ENCODE data around the gene BRD9. TPM values are rescaled to one million over a fixed set of nuclear protein-coding genes. Genes with fewer than 3 reads are reported as not detected.

The BRD9 gene
- total and polyA plus RNA-seq, 2 of the 4 experiments (the other 2 are of a cell fraction) = 22.0 to 43.4 TPM

- Histone ChIP-seq H3K9me3 (ENCODE audit: control insufficient read depth, insufficient read depth, low read length) (no peaks in the 10 kb centered on the region), H3K14ac (replicated peaks; ENCODE audit: low read depth, low read length) (peak overlapping the region; percentile 96), H4K5ac (ENCODE audit: low read depth, low read length) (peak overlapping the region; percentile 96), H3K27ac (ENCODE audit: insufficient read depth, low read length) (peak overlapping the region; percentile 96), H3K4me2 (ENCODE audit: low read depth, low read length) (peak overlapping the region; percentile 100), H3K9me1 (ENCODE audit: insufficient read depth, low read length) (no peaks in the 10 kb centered on the region; the same call in 1 of the 2 replicates), H3K79me1 (ENCODE audit: low read depth in 1 of 2, low read length in 2 of 2) (peaks cover 34 to 58% of the 10 kb centered on the region in 2 experiments), H2BK20ac (ENCODE audit: low read depth, low read length) (no peak overlapping the region), H3K27me3 (ENCODE audit: control insufficient read depth, insufficient read depth, low read length) (no peaks in the 10 kb centered on the region), H3K4me1 (ENCODE audit: control insufficient read depth, insufficient read depth, low read length) (peaks cover 8% of the 10 kb centered on the region), H2BK15ac (ENCODE audit: low read depth, low read length) (no peak overlapping the region), H3K36me3 (ENCODE audit: control insufficient read depth, insufficient read depth, low read length) (peaks cover 38% of the 10 kb centered on the region), H2AK5ac (ENCODE audit: low read depth, low read length) (peak overlapping the region; percentile 86), H2BK120ac (ENCODE audit: low read depth, low read length) (peak overlapping the region; percentile 53; the same call in 1 of the 2 replicates), H3K4me3 (ENCODE audit: insufficient read depth, low read depth, low read length) (peak overlapping the region; percentile 100), H4K8ac (ENCODE audit: low read depth in 2 of 2, low read length in 2 of 2) (peak overlapping the region; percentile 90 to 93), H4K20me1 (ENCODE audit: insufficient read depth, low read length) (no peaks in the 10 kb centered on the region; the same call in 1 of the 2 replicates), H3K23ac (ENCODE audit: low read depth, low read length) (peak overlapping the region; percentile 96), H3K56ac (ENCODE audit: extremely low read depth, insufficient read depth, low read length) (peak overlapping the region; percentile 56), H2AK9ac (replicated peaks; ENCODE audit: low read depth, low read length, poor library complexity) (peak overlapping the region; percentile 96), H4K91ac (ENCODE audit: insufficient read depth, low read depth, low read length) (peak overlapping the region; percentile 78), H3K4ac (ENCODE audit: low read depth, low read length) (peak overlapping the region; percentile 94), H3K18ac (ENCODE audit: low read depth, low read length) (peak overlapping the region; percentile 27; the same call in 1 of the 2 replicates), H2AFZ (replicated peaks; ENCODE audit: low read length, poor library complexity) (peak overlapping the region; percentile 100), H3K9ac (ENCODE audit: low read depth, low read length) (peak overlapping the region; percentile 98), H2BK5ac (ENCODE audit: low read depth, low read length, poor library complexity, severe bottlenecking) (peak overlapping the region; percentile 90)
- BruUV-seq (replicated peaks) = no TSS peak
- ChIA-PET CTCF (interaction anchor here (1.7 kb wide), 1 partner anchor 11 kb away, joined by 4 read pairs; no protein-coding TSS in a partner anchor), POLR2A (ENCODE audit: unreplicated experiment) (no interaction called here)
- intact Hi-C loops (cut with micrococcal nuclease) = no loop called here
- TF ChIP-seq MAZ (IDR thresholded peaks at IDR 0.05; ENCODE audit: borderline replicate concordance, low read depth, low read length) = no peak
- TF ChIP-seq POLR2A (IDR thresholded peaks at IDR 0.05; ENCODE audit: low read depth, low read length) = no peak
- no peak for TF ChIP-seq RAD21 (IDR thresholded peaks at IDR 0.05; ENCODE audit: low read length)
- ATAC-seq (ENCODE audit: low read depth) (peak; percentile 45), DNase-seq (peak; percentile 17)
- in situ Hi-C loops (cut with MboI; ENCODE audit: low sequenced_read_pairs) = no loop called here
- dilution Hi-C loops (cut with HindIII; ENCODE audit: low sequenced_read_pairs, unreplicated experiment) = no loop called here
- whole genome bisulfite sequencing, 2 experiments (ENCODE audit: extremely low coverage in 2 of 2, insufficient read length in 1 of 2) = 41% methylated on average over 6 of the region's 25 CpGs; no CpG with 5 or more reads in 1 of the 2 experiments
Measured at GRCh38 chr5:891837-892393, 686 bp downstream of the BRD9 start.

Measured in IMR-90 (cell line).